GM12878 (cell line): ENCODE results near the gene GABBR2. TPM values are rescaled to one million over a fixed set of nuclear protein-coding genes. Genes with fewer than 3 reads are reported as not detected.
"Not testable (repeated sequence)": the region's sequence is repeated elsewhere in the genome, so short reads cannot be mapped to it uniquely, and the experiment has no call there.

Source experiments
- ATAC-seq: fragments of 200-7000 bp; cut with Tn5 transposase; 3 replicates; pipeline ENCODE4 v1.9.1; 2020; ENCODE audit warnings: mild to moderate bottlenecking, moderate library complexity
- BruUV-seq: library from RNA; stranded (reverse); fragments of 400-500 nt; replicated peaks from 2 replicates; lab custom pipeline; 2021; lab: Mats Ljungman, UMichigan
- CTCF ChIA-PET: fragments of 300-600 bp; sonication (Branson Sonifier 250); formaldehyde crosslinking; extraction: SDS; loops from one replicate; lab custom pipeline; 2021; ENCODE audit warnings: inconsistent platforms; lab: Yijun Ruan, JAX
- POLR2A ChIA-PET: fragments of 350-600 bp; formaldehyde crosslinking; extraction: SDS; loops from one replicate; lab custom pipeline; 2021; ENCODE audit warnings: inconsistent platforms; lab: Charles Lee
- RAD21 ChIA-PET: fragments of 300-600 bp; sonication (Branson Sonifier 250); formaldehyde crosslinking; loops from one replicate; lab custom pipeline; 2023; ENCODE audit warnings: antibody characterized with exemption; ENCODE audit not compliant: unreplicated experiment; lab: Charles Lee
- SMC1A ChIA-PET: fragments of 300-600 bp; sonication (Branson Sonifier 250); formaldehyde crosslinking; loops from one replicate; lab custom pipeline; 2023; ENCODE audit not compliant: unreplicated experiment, uncharacterized antibody; lab: Charles Lee
- DNase-seq: peaks from one replicate; pipeline ENCODE4 v3.0.0-alpha.2; 2011; ENCODE audit warnings: low read depth, low spot score
- FAIRE-seq: peaks from 3 replicates; lab custom pipeline; 2011; peaks lifted over from hg19 to GRCh38; lab: Jason Lieb, UNC
- H2AFZ ChIP-seq: 2 replicates; pipeline ENCODE4 v1.6.0; 2011; ENCODE audit warnings: low read depth, low read length, control low read depth; ENCODE audit not compliant: control insufficient read depth
- H3K27ac ChIP-seq: 2 replicates; pipeline ENCODE4 v1.5.1; 2011; ENCODE audit warnings: control low read depth; ENCODE audit not compliant: control insufficient read depth, insufficient read depth
- H3K27me3 ChIP-seq, 2 experiments: replicated peaks in 1 of 2; 2 replicates each; pipeline versions ENCODE4 v1.6.0 to v1.6.1; 2011; ENCODE audit warnings: low read length in 1 of 2; ENCODE audit not compliant: control insufficient read depth in 2 of 2, insufficient read depth in 2 of 2
- H3K36me3 ChIP-seq, 2 experiments: 2 replicates each; pipeline ENCODE4 v1.5.1; 2011; ENCODE audit warnings: low read length in 1 of 2; ENCODE audit not compliant: control insufficient read depth in 2 of 2, insufficient read depth in 2 of 2
- H3K4me1 ChIP-seq: 2 replicates; pipeline ENCODE4 v1.6.1; 2011; ENCODE audit warnings: mild to moderate bottlenecking, low read length, moderate library complexity, mixed read lengths; ENCODE audit not compliant: control insufficient read depth, insufficient read depth
- H3K4me2 ChIP-seq: 2 replicates; pipeline ENCODE4 v1.6.0; 2011; ENCODE audit warnings: control low read depth; ENCODE audit not compliant: control insufficient read depth, insufficient read depth
- H3K4me3 ChIP-seq: fragments of 200-600 bp; sonication (generic); 2 replicates; pipeline ENCODE4 v1.5.1; 2016
- H3K79me2 ChIP-seq: 2 replicates; pipeline ENCODE4 v1.6.0; 2011; ENCODE audit warnings: low read length; ENCODE audit not compliant: control insufficient read depth, insufficient read depth
- H3K9ac ChIP-seq: 2 replicates; pipeline ENCODE4 v1.8.0; 2011; ENCODE audit warnings: low read length, control low read depth, mixed read lengths; ENCODE audit not compliant: control insufficient read depth, insufficient read depth
- H3K9me3 ChIP-seq: replicated peaks from 3 replicates; pipeline ENCODE4 v1.5.1; 2011; ENCODE audit warnings: mild to moderate bottlenecking, low read length; ENCODE audit not compliant: control insufficient read depth, insufficient read depth
- H4K20me1 ChIP-seq: 2 replicates; pipeline ENCODE4 v1.6.0; 2011; ENCODE audit not compliant: control insufficient read depth, insufficient read depth
- CREB1 ChIP-seq: IDR thresholded peaks from 2 replicates; pipeline ENCODE4 v1.6.1; 2012; ENCODE audit warnings: low read depth, mild to moderate bottlenecking, inconsistent platforms
- ETV6 ChIP-seq, 2 experiments: fragments of 450-650 bp in 1 of 2; IDR thresholded peaks in 1 of 2; conservative IDR thresholded peaks in 1 of 2; 2 replicates each; pipeline ENCODE4 v1.6.1; 2014; ENCODE audit warnings: antibody characterized with exemption in 1 of 2, borderline replicate concordance in 1 of 2, low read depth in 1 of 2, mild to moderate bottlenecking in 1 of 2, moderate library complexity in 1 of 2
- MTA3 ChIP-seq: IDR thresholded peaks from 2 replicates; pipeline ENCODE4 v1.6.1; 2012; ENCODE audit warnings: low read length, inconsistent platforms, borderline replicate concordance
- NFXL1 ChIP-seq: fragments of 450-650 bp; IDR thresholded peaks from 2 replicates; pipeline ENCODE4 v1.6.1; 2017; ENCODE audit warnings: antibody characterized with exemption, mild to moderate bottlenecking, borderline replicate concordance
- NFYB ChIP-seq: IDR thresholded peaks from 2 replicates; pipeline ENCODE4 v1.6.1; 2011; ENCODE audit warnings: low read depth, mild to moderate bottlenecking, low read length, improper control_type of control experiment, moderate library complexity; ENCODE audit not compliant: insufficient read depth
- NR2C2 ChIP-seq: IDR thresholded peaks from 2 replicates; pipeline ENCODE4 v1.6.1; 2011; ENCODE audit warnings: borderline replicate concordance, low read depth; ENCODE audit not compliant: control insufficient read depth, insufficient read length
- YY1 ChIP-seq: IDR thresholded peaks from 2 replicates; pipeline ENCODE4 v1.6.1; 2011; ENCODE audit warnings: low read depth, mild to moderate bottlenecking, low read length
- ZNF622 ChIP-seq: fragments of 450-650 bp; IDR thresholded peaks from 2 replicates; pipeline ENCODE4 v1.6.1; 2017; ENCODE audit warnings: mild to moderate bottlenecking, inconsistent platforms
- WGBS: methylation state at CpG from one replicate; pipeline ENCODE4 v1.1.6; 2016; ENCODE audit warnings: low lambda C conversion rate; ENCODE audit not compliant: insufficient replicate concordance, insufficient coverage; ENCODE audit errors: missing lambda C conversion rate; 5-methylcytosine and 5-hydroxymethylcytosine counted together
- in situ Hi-C: fragments of 300-500 bp; cut with MboI; formaldehyde crosslinking; loops from 9 replicates; pipeline ENCODE4 v1.14.3; 2018; ENCODE audit warnings: mixed read lengths
- intact Hi-C: fragments of 100-400 bp; cut with micrococcal nuclease; formaldehyde crosslinking; loops from one replicate; pipeline ENCODE4 v1.14.2; 2022; ENCODE audit not compliant: unreplicated experiment
- polyA plus RNA-seq, 11 experiments: library from polyadenylated mRNA; depleted of rRNA in 4 of 11; unstranded in 6 of 11; stranded (reverse) in 5 of 11; fragments of >200 nt; fragmentation: Nextera tagmentation in 4 of 11; fragmentation: Illumina TruSeq in 1 of 11; extraction: Ambion mirVana in 4 of 11; extraction: Trizol in 1 of 11; gene quantifications; 1 replicate in 1 of 11; 2 replicates in 10 of 11; pipeline versions ENCODE4 v1.2.1 to v1.2.3, GENCODE V29; 2011 to 2016; ENCODE audit warnings: inconsistent platforms in 2 of 11, missing spikeins in 2 of 11, low read depth in 1 of 11
- total RNA-seq, 4 experiments: library from RNA; depleted of rRNA in 3 of 4; stranded (reverse); fragments of >200 nt in 3 of 4; fragmentation: Illumina TruSeq in 1 of 4; extraction: Trizol in 1 of 4; gene quantifications; 2 replicates each; pipeline versions ENCODE4 v1.2.1 to v1.2.3, GENCODE V29; 2013 to 2021
- TF ChIP-seq, protein P1 (sequence below): fragments of 450-650 bp; IDR thresholded peaks from 2 replicates; pipeline ENCODE4 v1.6.1; 2017; ENCODE audit warnings: mild to moderate bottlenecking
- TF ChIP-seq, protein P2 (sequence below): IDR thresholded peaks from 2 replicates; pipeline ENCODE4 v1.6.1; 2012; ENCODE audit warnings: low read depth, low read length, improper control_type of control experiment
- TF ChIP-seq, protein P3 (sequence below): IDR thresholded peaks from 2 replicates; pipeline ENCODE4 v1.6.1; 2011; ENCODE audit warnings: low read depth, mild to moderate bottlenecking, low read length, moderate library complexity, borderline replicate concordance; ENCODE audit errors: extremely low read depth
- TF ChIP-seq, protein P4 (sequence below): IDR thresholded peaks from 2 replicates; pipeline ENCODE4 v1.6.1; 2012; ENCODE audit warnings: mild to moderate bottlenecking, low read depth, low read length
- TF ChIP-seq, protein P5 (sequence below): fragments of 450-650 bp; IDR thresholded peaks from 2 replicates; pipeline ENCODE4 v1.6.1; 2017; ENCODE audit warnings: mild to moderate bottlenecking, moderate library complexity

Gene GABBR2
- total and polyA plus RNA-seq, 10 of the 15 experiments (the other 5 are each of a cell fraction or from before 2014, with no cell fraction given): 0.02 to 2.2 (median 0.06) TPM; not detected in 2

DNA sequence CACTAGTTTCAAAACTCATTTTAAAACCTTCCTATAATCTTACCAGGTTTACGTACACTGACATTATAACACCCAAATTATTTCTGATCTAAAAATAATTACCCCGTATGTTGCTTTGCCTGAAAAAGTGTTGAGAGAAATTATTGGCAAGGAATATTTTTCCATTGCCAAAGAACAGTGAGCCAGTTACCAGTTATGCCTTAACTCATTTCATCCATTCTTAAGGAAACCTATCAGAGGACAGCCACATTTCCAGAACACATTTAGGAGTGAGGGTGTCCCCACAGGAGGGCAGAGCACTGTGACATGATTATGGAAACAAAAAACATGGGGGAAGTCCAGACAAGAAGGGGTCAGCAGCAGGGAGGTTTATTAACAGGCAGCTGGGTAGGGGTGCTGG lies 52.2 kb downstream of the GABBR2 start (continued):
- TF ChIP-seq, protein P1, sequence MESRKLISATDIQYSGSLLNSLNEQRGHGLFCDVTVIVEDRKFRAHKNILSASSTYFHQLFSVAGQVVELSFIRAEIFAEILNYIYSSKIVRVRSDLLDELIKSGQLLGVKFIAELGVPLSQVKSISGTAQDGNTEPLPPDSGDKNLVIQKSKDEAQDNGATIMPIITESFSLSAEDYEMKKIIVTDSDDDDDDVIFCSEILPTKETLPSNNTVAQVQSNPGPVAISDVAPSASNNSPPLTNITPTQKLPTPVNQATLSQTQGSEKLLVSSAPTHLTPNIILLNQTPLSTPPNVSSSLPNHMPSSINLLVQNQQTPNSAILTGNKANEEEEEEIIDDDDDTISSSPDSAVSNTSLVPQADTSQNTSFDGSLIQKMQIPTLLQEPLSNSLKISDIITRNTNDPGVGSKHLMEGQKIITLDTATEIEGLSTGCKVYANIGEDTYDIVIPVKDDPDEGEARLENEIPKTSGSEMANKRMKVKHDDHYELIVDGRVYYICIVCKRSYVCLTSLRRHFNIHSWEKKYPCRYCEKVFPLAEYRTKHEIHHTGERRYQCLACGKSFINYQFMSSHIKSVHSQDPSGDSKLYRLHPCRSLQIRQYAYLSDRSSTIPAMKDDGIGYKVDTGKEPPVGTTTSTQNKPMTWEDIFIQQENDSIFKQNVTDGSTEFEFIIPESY: no peak
- TF ChIP-seq ZNF622: no peak
- TF ChIP-seq, protein P2, sequence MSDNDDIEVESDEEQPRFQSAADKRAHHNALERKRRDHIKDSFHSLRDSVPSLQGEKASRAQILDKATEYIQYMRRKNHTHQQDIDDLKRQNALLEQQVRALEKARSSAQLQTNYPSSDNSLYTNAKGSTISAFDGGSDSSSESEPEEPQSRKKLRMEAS: no peak
- TF ChIP-seq, protein P3, sequence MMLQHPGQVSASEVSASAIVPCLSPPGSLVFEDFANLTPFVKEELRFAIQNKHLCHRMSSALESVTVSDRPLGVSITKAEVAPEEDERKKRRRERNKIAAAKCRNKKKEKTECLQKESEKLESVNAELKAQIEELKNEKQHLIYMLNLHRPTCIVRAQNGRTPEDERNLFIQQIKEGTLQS: no peak
- no peak for TF ChIP-seq NFXL1
- TF ChIP-seq YY1: no peak
- TF ChIP-seq CREB1: no peak
- TF ChIP-seq, protein P4, sequence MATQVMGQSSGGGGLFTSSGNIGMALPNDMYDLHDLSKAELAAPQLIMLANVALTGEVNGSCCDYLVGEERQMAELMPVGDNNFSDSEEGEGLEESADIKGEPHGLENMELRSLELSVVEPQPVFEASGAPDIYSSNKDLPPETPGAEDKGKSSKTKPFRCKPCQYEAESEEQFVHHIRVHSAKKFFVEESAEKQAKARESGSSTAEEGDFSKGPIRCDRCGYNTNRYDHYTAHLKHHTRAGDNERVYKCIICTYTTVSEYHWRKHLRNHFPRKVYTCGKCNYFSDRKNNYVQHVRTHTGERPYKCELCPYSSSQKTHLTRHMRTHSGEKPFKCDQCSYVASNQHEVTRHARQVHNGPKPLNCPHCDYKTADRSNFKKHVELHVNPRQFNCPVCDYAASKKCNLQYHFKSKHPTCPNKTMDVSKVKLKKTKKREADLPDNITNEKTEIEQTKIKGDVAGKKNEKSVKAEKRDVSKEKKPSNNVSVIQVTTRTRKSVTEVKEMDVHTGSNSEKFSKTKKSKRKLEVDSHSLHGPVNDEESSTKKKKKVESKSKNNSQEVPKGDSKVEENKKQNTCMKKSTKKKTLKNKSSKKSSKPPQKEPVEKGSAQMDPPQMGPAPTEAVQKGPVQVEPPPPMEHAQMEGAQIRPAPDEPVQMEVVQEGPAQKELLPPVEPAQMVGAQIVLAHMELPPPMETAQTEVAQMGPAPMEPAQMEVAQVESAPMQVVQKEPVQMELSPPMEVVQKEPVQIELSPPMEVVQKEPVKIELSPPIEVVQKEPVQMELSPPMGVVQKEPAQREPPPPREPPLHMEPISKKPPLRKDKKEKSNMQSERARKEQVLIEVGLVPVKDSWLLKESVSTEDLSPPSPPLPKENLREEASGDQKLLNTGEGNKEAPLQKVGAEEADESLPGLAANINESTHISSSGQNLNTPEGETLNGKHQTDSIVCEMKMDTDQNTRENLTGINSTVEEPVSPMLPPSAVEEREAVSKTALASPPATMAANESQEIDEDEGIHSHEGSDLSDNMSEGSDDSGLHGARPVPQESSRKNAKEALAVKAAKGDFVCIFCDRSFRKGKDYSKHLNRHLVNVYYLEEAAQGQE: no peak
- no peak for TF ChIP-seq NFYB
- no peak for TF ChIP-seq NR2C2
- TF ChIP-seq ETV6 (conservative IDR thresholded peaks at IDR 0.05 in 1 of 2, IDR thresholded peaks at IDR 0.05 in 1 of 2; ENCODE audit: borderline replicate concordance in 1 of 2, low read depth in 1 of 2): no peak
- TF ChIP-seq, protein P5, sequence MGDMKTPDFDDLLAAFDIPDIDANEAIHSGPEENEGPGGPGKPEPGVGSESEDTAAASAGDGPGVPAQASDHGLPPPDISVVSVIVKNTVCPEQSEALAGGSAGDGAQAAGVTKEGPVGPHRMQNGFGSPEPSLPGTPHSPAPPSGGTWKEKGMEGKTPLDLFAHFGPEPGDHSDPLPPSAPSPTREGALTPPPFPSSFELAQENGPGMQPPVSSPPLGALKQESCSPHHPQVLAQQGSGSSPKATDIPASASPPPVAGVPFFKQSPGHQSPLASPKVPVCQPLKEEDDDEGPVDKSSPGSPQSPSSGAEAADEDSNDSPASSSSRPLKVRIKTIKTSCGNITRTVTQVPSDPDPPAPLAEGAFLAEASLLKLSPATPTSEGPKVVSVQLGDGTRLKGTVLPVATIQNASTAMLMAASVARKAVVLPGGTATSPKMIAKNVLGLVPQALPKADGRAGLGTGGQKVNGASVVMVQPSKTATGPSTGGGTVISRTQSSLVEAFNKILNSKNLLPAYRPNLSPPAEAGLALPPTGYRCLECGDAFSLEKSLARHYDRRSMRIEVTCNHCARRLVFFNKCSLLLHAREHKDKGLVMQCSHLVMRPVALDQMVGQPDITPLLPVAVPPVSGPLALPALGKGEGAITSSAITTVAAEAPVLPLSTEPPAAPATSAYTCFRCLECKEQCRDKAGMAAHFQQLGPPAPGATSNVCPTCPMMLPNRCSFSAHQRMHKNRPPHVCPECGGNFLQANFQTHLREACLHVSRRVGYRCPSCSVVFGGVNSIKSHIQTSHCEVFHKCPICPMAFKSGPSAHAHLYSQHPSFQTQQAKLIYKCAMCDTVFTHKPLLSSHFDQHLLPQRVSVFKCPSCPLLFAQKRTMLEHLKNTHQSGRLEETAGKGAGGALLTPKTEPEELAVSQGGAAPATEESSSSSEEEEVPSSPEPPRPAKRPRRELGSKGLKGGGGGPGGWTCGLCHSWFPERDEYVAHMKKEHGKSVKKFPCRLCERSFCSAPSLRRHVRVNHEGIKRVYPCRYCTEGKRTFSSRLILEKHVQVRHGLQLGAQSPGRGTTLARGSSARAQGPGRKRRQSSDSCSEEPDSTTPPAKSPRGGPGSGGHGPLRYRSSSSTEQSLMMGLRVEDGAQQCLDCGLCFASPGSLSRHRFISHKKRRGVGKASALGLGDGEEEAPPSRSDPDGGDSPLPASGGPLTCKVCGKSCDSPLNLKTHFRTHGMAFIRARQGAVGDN: no peak
- no peak for TF ChIP-seq MTA3

DNA sequence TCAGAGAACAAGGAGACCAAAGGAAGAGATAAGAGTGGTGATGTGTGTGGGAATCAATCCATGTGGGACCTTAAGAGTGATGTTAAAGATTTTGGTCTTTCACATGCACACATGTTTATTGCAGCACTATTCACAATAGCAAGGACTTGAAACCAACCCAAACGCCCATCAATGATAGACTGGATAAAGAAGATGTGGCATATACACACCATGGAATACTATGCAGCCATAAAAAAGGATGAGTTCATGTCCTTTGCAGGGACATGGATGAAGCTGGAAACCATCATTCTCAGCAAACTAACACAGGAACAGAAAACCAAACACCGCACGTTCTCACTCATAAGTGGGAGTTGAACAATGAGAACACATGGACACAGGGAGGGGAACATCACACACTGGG lies 53.3 kb downstream of the GABBR2 start:
- POLR2A ChIA-PET, H3K79me2 ChIP-seq, H3K36me3 ChIP-seq, DNase-seq, H3K4me1 ChIP-seq, H3K4me2 ChIP-seq, FAIRE-seq, CTCF ChIA-PET, ATAC-seq, H4K20me1 ChIP-seq, H2AFZ ChIP-seq, H3K9ac ChIP-seq, BruUV-seq, in situ Hi-C loops, intact Hi-C loops, H3K27ac ChIP-seq, SMC1A ChIA-PET, H3K4me3 ChIP-seq, H3K27me3 ChIP-seq, H3K9me3 ChIP-seq, RAD21 ChIA-PET: not testable (repeated sequence)
- WGBS: 47% methylated on average over 3 of the region's 3 CpGs
